ENCODE data around the gene SHISA9.

DNA sequence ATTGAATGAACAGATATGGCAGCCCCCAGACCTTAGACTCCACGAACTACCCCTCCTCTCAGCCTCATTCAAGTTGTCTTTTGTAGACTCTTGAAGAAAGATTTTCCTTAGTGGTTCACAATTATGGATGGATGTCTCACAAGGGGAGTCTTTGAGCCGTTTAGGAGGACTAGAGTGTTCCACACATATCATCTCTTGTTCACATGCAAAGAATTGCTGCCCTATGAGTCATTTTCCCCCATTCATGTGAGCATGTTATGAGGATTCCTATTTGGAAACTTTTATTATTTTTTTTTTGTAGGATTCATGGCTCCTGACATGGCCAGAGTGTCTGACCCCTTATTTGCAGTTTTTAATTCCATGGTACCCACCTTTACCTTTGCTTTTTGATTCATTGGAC, 237.1 kb downstream of the SHISA9 start:
- TF ChIP-seq, protein P1, sequence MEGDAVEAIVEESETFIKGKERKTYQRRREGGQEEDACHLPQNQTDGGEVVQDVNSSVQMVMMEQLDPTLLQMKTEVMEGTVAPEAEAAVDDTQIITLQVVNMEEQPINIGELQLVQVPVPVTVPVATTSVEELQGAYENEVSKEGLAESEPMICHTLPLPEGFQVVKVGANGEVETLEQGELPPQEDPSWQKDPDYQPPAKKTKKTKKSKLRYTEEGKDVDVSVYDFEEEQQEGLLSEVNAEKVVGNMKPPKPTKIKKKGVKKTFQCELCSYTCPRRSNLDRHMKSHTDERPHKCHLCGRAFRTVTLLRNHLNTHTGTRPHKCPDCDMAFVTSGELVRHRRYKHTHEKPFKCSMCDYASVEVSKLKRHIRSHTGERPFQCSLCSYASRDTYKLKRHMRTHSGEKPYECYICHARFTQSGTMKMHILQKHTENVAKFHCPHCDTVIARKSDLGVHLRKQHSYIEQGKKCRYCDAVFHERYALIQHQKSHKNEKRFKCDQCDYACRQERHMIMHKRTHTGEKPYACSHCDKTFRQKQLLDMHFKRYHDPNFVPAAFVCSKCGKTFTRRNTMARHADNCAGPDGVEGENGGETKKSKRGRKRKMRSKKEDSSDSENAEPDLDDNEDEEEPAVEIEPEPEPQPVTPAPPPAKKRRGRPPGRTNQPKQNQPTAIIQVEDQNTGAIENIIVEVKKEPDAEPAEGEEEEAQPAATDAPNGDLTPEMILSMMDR (IDR thresholded peaks at IDR 0.05; ENCODE audit: low read depth, low read length) = no peak
- no peak for TF ChIP-seq EZH2phosphoT487 (IDR thresholded peaks at IDR 0.05; ENCODE audit: low read depth)
